Mucosa of gallbladder (tissue), 1 donor: ENCODE data around the gene DMC1. TPM values are rescaled to one million over a fixed set of nuclear protein-coding genes. Genes with fewer than 3 reads are reported as not detected.

ENCODE experiments used
- DNase-seq: peaks from one replicate; pipeline ENCODE4 v3.0.0-alpha.2; 2020; ENCODE audit warnings: low spot score
- total RNA-seq: library from RNA; stranded (reverse); gene quantifications from one replicate; pipeline ENCODE4 v1.2.1, GENCODE V29; 2021
- donor health status: DM: no; HTN: no; CAD: no.

The DMC1 gene
- total RNA-seq, 1 donor from 2014 or later: 0.40 TPM

GRCh38 chr22:38567531-38568285, 2.3 kb downstream of the DMC1 start:
- no peak for DNase-seq

- DNase-seq: no peak
These were observed 3.1 kb downstream of the DMC1 start for GRCh38 chr22:38566726-38567504.

- DNase-seq: no peak
These were observed 4.5 kb downstream of the DMC1 start for GRCh38 chr22:38565441-38565840.

- no peak for DNase-seq
These were observed 5.3 kb downstream of the DMC1 start for GRCh38 chr22:38564669-38565068.

GRCh38 chr22:38554281-38554680, 15.7 kb downstream of the DMC1 start:
- DNase-seq: no peak

- no peak for DNase-seq
These were observed 20.7 kb downstream of the DMC1 start for GRCh38 chr22:38549101-38549894.

- no peak for DNase-seq
These were observed 29.3 kb downstream of the DMC1 start for GRCh38 chr22:38540701-38541100.

GRCh38 chr22:38531251-38531938, 38.6 kb downstream of the DMC1 start:
- no peak for DNase-seq

GRCh38 chr22:38524429-38524828, 45.6 kb downstream of the DMC1 start:
- no peak for DNase-seq

- no peak for DNase-seq
These were observed 46.5 kb downstream of the DMC1 start for GRCh38 chr22:38523479-38523878.

GRCh38 chr22:38523029-38523428, 47.0 kb downstream of the DMC1 start:
- DNase-seq: no peak

GRCh38 chr22:38519453-38520250, 50.3 kb downstream of the DMC1 start:
- DNase-seq: no peak

GRCh38 chr22:38518620-38519019, 51.4 kb downstream of the DMC1 start:
- no peak for DNase-seq

- DNase-seq: no peak
These were observed 56.9 kb downstream of the DMC1 start for GRCh38 chr22:38513063-38513462.

- DNase-seq: no peak
These were observed 59.5 kb downstream of the DMC1 start for GRCh38 chr22:38510416-38510970.

- DNase-seq: peak; percentile 97
These were observed 63.6 kb downstream of the DMC1 start, which contains the start of gene DDX17 for GRCh38 chr22:38506118-38506962. TSS of gene DDX17 (minus strand) at chr22:38506311.

- peak; percentile 65 for DNase-seq
These were observed 64.4 kb downstream of the DMC1 start for GRCh38 chr22:38505541-38506117.

GRCh38 chr22:38504731-38505540, 65.0 kb downstream of the DMC1 start:
- DNase-seq: peak; percentile 25
